Hepatocyte (in vitro differentiated cells): Measurements from ENCODE around the gene DSTN. TPM values are rescaled to one million over a fixed set of nuclear protein-coding genes. Genes with fewer than 3 reads are reported as not detected.
A peak's percentile ranks its signal among the peaks of the same experiment; 100 is the strongest.

Experiments used
- DNase-seq: peaks from one replicate; pipeline ENCODE4 v3.0.0-alpha.2; 2016; ENCODE audit warnings: low spot score
- H2AFZ ChIP-seq: fragments of 200-600 bp; sonication (generic); 2 replicates; pipeline ENCODE4 v1.6.0; 2016; ENCODE audit warnings: antibody characterized with exemption, mild to moderate bottlenecking
- H3K27ac ChIP-seq: fragments of 200-600 bp; sonication (generic); 2 replicates; pipeline ENCODE4 v1.5.1; 2016; ENCODE audit warnings: mild to moderate bottlenecking
- H3K27me3 ChIP-seq: fragments of 200-600 bp; sonication (generic); 2 replicates; pipeline ENCODE4 v1.6.1; 2016
- H3K36me3 ChIP-seq: fragments of 200-600 bp; sonication (generic); replicated peaks from 2 replicates; pipeline ENCODE4 v1.5.1; 2016; ENCODE audit warnings: low read depth; ENCODE audit not compliant: insufficient read depth
- H3K4me1 ChIP-seq: fragments of 200-600 bp; sonication (generic); 2 replicates; pipeline ENCODE4 v1.5.1; 2016; ENCODE audit warnings: mild to moderate bottlenecking, moderate library complexity; ENCODE audit not compliant: insufficient read depth
- H3K4me2 ChIP-seq: fragments of 200-600 bp; sonication (generic); 2 replicates; pipeline ENCODE4 v1.6.0; 2016
- H3K4me3 ChIP-seq: fragments of 200-600 bp; sonication (generic); 2 replicates; pipeline ENCODE4 v1.5.1; 2016; ENCODE audit warnings: mild to moderate bottlenecking
- H3K79me2 ChIP-seq: fragments of 200-600 bp; sonication (generic); 2 replicates; pipeline ENCODE4 v1.6.0; 2017; ENCODE audit warnings: mild to moderate bottlenecking
- H3K9me2 ChIP-seq: fragments of 200-600 bp; sonication (generic); replicated peaks from 2 replicates; pipeline ENCODE4 v1.6.0; 2017; ENCODE audit warnings: mild to moderate bottlenecking; ENCODE audit not compliant: insufficient read depth
- H3K9me3 ChIP-seq: fragments of 200-600 bp; sonication (generic); 2 replicates; pipeline ENCODE4 v1.5.1; 2016; ENCODE audit warnings: low read depth, mild to moderate bottlenecking
- H4K20me1 ChIP-seq: fragments of 200-600 bp; sonication (generic); 2 replicates; pipeline ENCODE4 v1.6.0; 2016; ENCODE audit warnings: mild to moderate bottlenecking; ENCODE audit not compliant: insufficient read depth, poor library complexity, severe bottlenecking
- EZH2 ChIP-seq: fragments of 200-600 bp; sonication (generic); IDR thresholded peaks from 2 replicates; pipeline ENCODE4 v1.6.1; 2016; ENCODE audit warnings: antibody characterized with exemption, mild to moderate bottlenecking, borderline replicate concordance
- EZH2phosphoT487 ChIP-seq: fragments of 200-600 bp; sonication (generic); IDR thresholded peaks from one replicate; pipeline ENCODE4 v1.6.1; 2018; ENCODE audit warnings: antibody characterized with exemption, mild to moderate bottlenecking, low read depth, moderate library complexity; ENCODE audit not compliant: unreplicated experiment, severe bottlenecking
- WGBS: methylation state at CpG from one replicate; pipeline ENCODE4 v1.1.6; 2016; ENCODE audit warnings: low lambda C conversion rate; ENCODE audit errors: missing lambda C conversion rate; 5-methylcytosine and 5-hydroxymethylcytosine counted together
- polyA plus RNA-seq: library from polyadenylated mRNA; unstranded; fragments of >200 nt; fragmentation: Nextera tagmentation; extraction: Ambion mirVana; gene quantifications from 2 replicates; pipeline ENCODE4 v1.2.1, GENCODE V29; 2016
- total RNA-seq: library from RNA; depleted of rRNA; stranded (reverse); fragments of >200 nt; gene quantifications from 2 replicates; pipeline ENCODE4 v1.2.3, GENCODE V29; 2014
- TF ChIP-seq, protein P1 (sequence below): fragments of 200-600 bp; sonication (generic); IDR thresholded peaks from 2 replicates; pipeline ENCODE4 v1.5.1; 2016; ENCODE audit warnings: antibody characterized with exemption, mild to moderate bottlenecking; ENCODE audit not compliant: poor library complexity

DSTN gene
- total and polyA plus RNA-seq, 2 experiments from 2014 or later, result 342 to 352 TPM

DNA sequence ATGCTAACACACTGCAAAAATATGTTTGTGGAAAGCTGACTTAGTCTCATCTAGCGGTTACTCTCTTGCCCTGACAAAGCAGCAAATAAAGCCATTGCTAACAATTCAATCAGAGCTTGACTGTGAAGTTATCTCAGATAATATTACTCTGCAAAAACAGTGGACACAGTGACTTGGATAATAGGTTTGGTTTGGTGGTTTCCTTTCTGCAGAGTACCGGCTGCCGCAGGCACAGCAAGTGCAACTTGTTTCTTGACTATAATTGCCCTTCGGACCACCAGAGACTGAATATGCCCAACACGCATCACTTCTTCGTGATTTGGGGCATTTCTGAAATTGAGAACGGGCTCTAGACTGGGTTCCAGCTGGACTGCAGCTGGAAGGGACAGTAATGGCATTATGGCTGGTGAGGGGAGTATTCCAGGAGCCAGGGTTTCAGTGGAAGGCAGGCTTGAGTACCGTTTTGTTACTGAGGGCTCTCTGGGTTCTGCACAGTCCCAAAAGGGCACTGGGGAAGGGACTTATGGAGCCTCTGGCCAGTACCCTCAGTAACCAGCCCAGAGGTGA, 40.0 kb downstream of the DSTN start:
- peaks cover 14% of the 10 kb centered on the region for H3K79me2 ChIP-seq
- H3K4me3 ChIP-seq, result no peak overlapping the region
- peaks cover 27% of the 10 kb centered on the region for H3K4me1 ChIP-seq
- H2AFZ ChIP-seq, result no peak overlapping the region
- peaks cover 7% of the 10 kb centered on the region for H4K20me1 ChIP-seq
- H3K36me3 ChIP-seq, result no peaks in the 10 kb centered on the region
- H3K27me3 ChIP-seq, result no peaks in the 10 kb centered on the region
- TF ChIP-seq EZH2phosphoT487, result no peak
- TF ChIP-seq, protein P1, sequence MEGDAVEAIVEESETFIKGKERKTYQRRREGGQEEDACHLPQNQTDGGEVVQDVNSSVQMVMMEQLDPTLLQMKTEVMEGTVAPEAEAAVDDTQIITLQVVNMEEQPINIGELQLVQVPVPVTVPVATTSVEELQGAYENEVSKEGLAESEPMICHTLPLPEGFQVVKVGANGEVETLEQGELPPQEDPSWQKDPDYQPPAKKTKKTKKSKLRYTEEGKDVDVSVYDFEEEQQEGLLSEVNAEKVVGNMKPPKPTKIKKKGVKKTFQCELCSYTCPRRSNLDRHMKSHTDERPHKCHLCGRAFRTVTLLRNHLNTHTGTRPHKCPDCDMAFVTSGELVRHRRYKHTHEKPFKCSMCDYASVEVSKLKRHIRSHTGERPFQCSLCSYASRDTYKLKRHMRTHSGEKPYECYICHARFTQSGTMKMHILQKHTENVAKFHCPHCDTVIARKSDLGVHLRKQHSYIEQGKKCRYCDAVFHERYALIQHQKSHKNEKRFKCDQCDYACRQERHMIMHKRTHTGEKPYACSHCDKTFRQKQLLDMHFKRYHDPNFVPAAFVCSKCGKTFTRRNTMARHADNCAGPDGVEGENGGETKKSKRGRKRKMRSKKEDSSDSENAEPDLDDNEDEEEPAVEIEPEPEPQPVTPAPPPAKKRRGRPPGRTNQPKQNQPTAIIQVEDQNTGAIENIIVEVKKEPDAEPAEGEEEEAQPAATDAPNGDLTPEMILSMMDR, result no peak
- no peaks in the 10 kb centered on the region for H3K9me2 ChIP-seq
- H3K4me2 ChIP-seq, result no peak overlapping the region
- no peak for DNase-seq
- WGBS, result 96% methylated on average over 8 of the region's 8 CpGs
- H3K9me3 ChIP-seq, result no peaks in the 10 kb centered on the region
- H3K27ac ChIP-seq, result peak overlapping the region; percentile 15

DNA sequence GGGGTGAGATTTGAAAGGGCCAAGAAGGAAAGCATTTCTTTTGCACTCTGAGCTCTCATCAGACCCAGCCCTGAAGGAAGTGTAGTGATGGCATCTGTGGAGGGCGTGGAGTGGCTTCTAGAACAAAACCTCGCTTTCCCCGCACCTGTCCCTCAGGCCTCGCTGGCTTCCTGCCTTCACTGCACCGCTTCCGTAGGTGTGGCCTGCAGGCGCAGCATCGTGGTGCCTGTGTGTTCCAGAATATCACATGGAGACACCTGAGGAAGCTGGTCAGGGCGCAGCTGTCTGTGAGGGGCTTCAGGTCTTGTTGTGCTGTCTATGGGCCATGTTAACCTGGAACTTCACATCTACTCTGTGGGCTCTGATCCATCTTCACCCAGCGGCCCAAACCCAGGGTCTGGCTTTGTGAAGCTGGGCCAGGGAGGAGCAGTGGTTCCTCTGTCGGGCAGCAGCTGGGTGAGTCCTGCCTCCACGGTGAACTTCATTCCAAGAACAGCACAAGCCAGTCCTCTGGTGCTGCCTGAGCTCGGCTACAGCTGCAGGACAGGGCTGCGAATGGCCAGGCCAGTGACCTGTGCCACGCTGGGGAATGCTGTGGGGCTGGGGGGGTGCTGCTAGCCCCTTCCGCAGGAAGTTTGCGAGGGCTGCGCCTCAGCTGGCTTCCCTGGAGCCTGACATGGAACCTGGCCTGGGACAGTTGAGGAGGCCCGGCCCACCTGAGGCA, 40.9 kb downstream of the DSTN start:
- Histone ChIP-seq H3K4me1 (peaks cover 33% of the 10 kb centered on the region), H3K4me2 (no peak overlapping the region), H2AFZ (no peak overlapping the region), H3K36me3 (no peaks in the 10 kb centered on the region), H3K79me2 (peaks cover 14% of the 10 kb centered on the region), H3K4me3 (no peak overlapping the region), H3K9me2 (no peaks in the 10 kb centered on the region), H4K20me1 (peaks cover 3% of the 10 kb centered on the region), H3K27me3 (no peaks in the 10 kb centered on the region), H3K27ac (peak overlapping the region; percentile 15), H3K9me3 (no peaks in the 10 kb centered on the region)
- 89% methylated on average over 19 of the region's 19 CpGs for WGBS
- TF ChIP-seq EZH2phosphoT487, result no peak
- no peak for TF ChIP-seq EZH2
- TF ChIP-seq, protein P1, result no peak
- DNase-seq, result no peak

DNA sequence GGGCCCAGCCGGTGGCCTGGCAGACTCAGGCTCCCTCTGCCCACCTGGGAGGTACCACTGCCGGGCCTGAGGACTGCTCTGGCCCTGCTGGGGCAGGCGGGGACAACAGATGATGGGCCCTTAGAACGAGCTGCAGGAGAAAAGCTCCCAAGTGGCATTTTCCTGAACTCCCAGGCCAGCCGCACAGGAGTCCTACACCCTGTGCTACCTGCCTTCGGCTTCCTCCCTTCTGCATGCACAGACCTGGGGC, 41.3 kb downstream of the DSTN start:
- no peaks in the 10 kb centered on the region for H3K27me3 ChIP-seq
- peaks cover 29% of the 10 kb centered on the region for H3K4me1 ChIP-seq
- peaks cover 3% of the 10 kb centered on the region for H4K20me1 ChIP-seq
- no peaks in the 10 kb centered on the region for H3K9me2 ChIP-seq
- peaks cover 14% of the 10 kb centered on the region for H3K79me2 ChIP-seq
- 64% methylated on average over 6 of the region's 6 CpGs for WGBS
- no peak overlapping the region for H2AFZ ChIP-seq
- no peaks in the 10 kb centered on the region for H3K36me3 ChIP-seq
- no peak for DNase-seq
- no peaks in the 10 kb centered on the region for H3K9me3 ChIP-seq
- no peak overlapping the region for H3K4me3 ChIP-seq
- H3K27ac ChIP-seq, result no peak overlapping the region
- TF ChIP-seq EZH2phosphoT487, result no peak
- no peak for TF ChIP-seq EZH2
- TF ChIP-seq, protein P1, result no peak
- no peak overlapping the region for H3K4me2 ChIP-seq
